Activated CD4-positive, alpha-beta T cell treated with anti-CD3 and anti-CD28 coated beads for 36 hours (primary cell): Measurements from ENCODE around the gene CYLD. TPM values are rescaled to one million over a fixed set of nuclear protein-coding genes. Genes with fewer than 3 reads are reported as not detected.

Experiments
- ATAC-seq: fragments of 200-7000 bp; cut with Tn5 transposase; one replicate; pipeline ENCODE4 v1.10.0; 2021; ENCODE audit warnings: mild to moderate bottlenecking, moderate library complexity
- CTCF ChIA-PET: fragments of 350-600 bp; sonication (Branson Sonifier 250); formaldehyde crosslinking; loops from one replicate; lab custom pipeline; 2021; ENCODE audit warnings: antibody characterized with exemption; lab: Charles Lee
- POLR2A ChIA-PET: fragments of 350-600 bp; sonication (Branson Sonifier 250); formaldehyde crosslinking; loops from one replicate; lab custom pipeline; 2021; ENCODE audit warnings: antibody characterized with exemption, inconsistent platforms; lab: Charles Lee
- DNase-seq: peaks from one replicate; pipeline ENCODE4 v3.0.0-alpha.2; 2020
- H3K27ac Mint-ChIP-seq: one replicate; pipeline ENCODE4 v1.8.0; 2021; ENCODE audit warnings: mixed read lengths
- H3K27me3 Mint-ChIP-seq: one replicate; pipeline ENCODE4 v1.8.0; 2021; ENCODE audit warnings: mixed read lengths
- H3K36me3 Mint-ChIP-seq: one replicate; pipeline ENCODE4 v1.8.0; 2021; ENCODE audit warnings: low read depth, mixed read lengths
- H3K4me1 Mint-ChIP-seq: one replicate; pipeline ENCODE4 v1.8.0; 2021; ENCODE audit warnings: mixed read lengths
- H3K4me3 Mint-ChIP-seq: one replicate; pipeline ENCODE4 v1.8.0; 2021; ENCODE audit warnings: mild to moderate bottlenecking, moderate library complexity, mixed read lengths
- H3K9me3 Mint-ChIP-seq: one replicate; pipeline ENCODE4 v1.8.0; 2021; ENCODE audit warnings: low read depth, mixed read lengths
- intact Hi-C, 2 experiments: fragments of 100-400 bp; cut with DNase I in 1 of 2; cut with micrococcal nuclease in 1 of 2; formaldehyde crosslinking; loops; one replicate each; pipeline versions ENCODE4 v1.14.2 to v1.15.1; 2022 to 2024; cut with DNase I, micrococcal nuclease
- total RNA-seq, 2 experiments: library from RNA; stranded (reverse); gene quantifications; one replicate each; pipeline ENCODE4 v1.2.3, GENCODE V29; 2021

CYLD gene
- total RNA-seq, 2 experiments from 2014 or later: 72.4 to 92.8 TPM

DNA sequence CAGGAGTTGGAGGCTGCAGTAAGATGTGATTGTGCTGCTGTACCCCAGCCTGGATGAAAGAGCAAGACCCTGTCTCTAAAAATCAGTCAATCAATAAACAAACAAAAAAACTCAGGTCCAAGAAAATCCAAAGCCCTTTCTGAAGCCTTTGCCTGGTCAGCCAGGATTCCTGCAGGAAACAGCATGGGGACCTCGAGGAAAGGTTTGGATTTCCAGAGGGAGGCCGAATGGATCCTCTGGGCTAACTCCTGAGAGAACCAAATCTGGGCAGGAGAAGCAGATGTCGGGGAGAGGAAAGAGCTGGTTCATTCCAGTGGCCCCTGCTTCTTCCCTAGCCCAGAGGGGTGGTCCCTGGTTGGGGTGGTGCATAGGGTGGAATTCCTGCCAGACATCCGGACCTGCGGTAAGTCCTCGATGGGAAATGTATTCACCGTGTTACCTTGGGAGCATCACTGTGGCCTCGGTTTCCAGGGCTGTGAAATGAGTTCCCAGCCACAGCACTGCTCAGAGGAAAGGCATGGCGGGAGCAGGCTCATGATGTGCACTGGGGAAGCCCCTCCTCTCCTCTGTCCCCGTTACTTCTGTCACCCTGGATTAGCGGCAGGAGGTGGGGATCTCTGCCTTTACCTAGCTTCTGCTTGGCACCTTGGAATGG is 75.1 kb downstream of the CYLD start:
- Mint-ChIP-seq H3K9me3 (no peaks in the 10 kb centered on the region), H3K36me3 (no peaks in the 10 kb centered on the region), H3K27ac (no peak overlapping the region), H3K4me1 (no peaks in the 10 kb centered on the region), H3K27me3 (no peaks in the 10 kb centered on the region), H3K4me3 (no peak overlapping the region)
- intact Hi-C loops: no loop called here
- DNase-seq (no peak), ATAC-seq (no peak)
- POLR2A ChIA-PET: no interaction called here
- CTCF ChIA-PET: interaction anchor here (3.3 kb wide), 1 partner anchor 11 kb away, joined by 25 read pairs; no protein-coding TSS in a partner anchor

DNA sequence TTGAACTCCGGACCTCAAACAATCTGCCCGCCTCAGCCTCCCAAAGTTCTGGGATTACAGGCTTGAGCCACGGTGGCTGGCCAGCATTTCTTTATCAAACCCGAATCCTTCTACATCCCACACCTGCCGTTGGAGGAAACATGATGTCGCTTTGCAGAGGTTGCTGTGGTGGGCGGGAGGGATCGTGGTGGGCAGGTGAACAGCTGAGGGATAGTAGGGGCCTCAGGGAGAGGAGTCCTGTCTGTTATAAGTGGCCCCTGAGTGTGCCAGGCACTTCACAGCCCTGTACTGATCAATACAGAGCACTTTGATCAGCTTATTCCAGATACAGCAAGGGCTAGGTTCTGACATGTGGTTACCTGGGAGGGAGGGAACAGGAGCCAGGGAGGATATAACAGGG is 76.5 kb downstream of the CYLD start:
- H3K4me3 Mint-ChIP-seq: no peak overlapping the region
- H3K4me1 Mint-ChIP-seq: no peaks in the 10 kb centered on the region
- DNase-seq (no peak), ATAC-seq (no peak)
- POLR2A ChIA-PET: no interaction called here
- H3K9me3 Mint-ChIP-seq: no peaks in the 10 kb centered on the region
- no peaks in the 10 kb centered on the region for H3K27me3 Mint-ChIP-seq
- H3K27ac Mint-ChIP-seq: no peak overlapping the region
- CTCF ChIA-PET: no interaction called here
- intact Hi-C loops: no loop called here
- H3K36me3 Mint-ChIP-seq: no peaks in the 10 kb centered on the region

DNA sequence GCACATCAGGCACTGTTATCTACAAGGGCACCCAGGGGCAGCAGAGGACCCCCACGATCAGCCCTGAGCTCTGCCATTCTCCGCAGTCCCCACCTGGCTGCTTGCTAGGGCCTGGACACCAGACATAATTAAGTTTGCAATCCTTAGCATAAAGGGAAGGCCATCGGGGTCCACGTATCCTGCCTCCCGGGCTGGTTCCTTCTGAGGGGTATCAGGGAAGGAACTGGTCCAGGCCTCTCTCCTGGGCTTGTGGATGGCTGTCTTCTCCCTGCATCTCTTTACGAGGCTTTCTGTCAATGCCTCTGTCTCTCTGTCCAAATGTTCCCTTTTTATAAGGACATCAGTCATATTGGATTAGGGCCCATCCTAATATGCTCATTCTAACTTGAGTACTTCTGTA is 77.8 kb downstream of the CYLD start:
- DNase-seq: no peak
- no peak overlapping the region for H3K4me3 Mint-ChIP-seq
- ChIA-PET POLR2A (no interaction called here), CTCF (no interaction called here)
- H3K4me1 Mint-ChIP-seq: no peaks in the 10 kb centered on the region
- H3K27me3 Mint-ChIP-seq: peaks cover 6% of the 10 kb centered on the region
- intact Hi-C loops: no loop called here
- no peak overlapping the region for H3K27ac Mint-ChIP-seq
- H3K9me3 Mint-ChIP-seq: no peaks in the 10 kb centered on the region
- ATAC-seq: no peak
- no peaks in the 10 kb centered on the region for H3K36me3 Mint-ChIP-seq

DNA sequence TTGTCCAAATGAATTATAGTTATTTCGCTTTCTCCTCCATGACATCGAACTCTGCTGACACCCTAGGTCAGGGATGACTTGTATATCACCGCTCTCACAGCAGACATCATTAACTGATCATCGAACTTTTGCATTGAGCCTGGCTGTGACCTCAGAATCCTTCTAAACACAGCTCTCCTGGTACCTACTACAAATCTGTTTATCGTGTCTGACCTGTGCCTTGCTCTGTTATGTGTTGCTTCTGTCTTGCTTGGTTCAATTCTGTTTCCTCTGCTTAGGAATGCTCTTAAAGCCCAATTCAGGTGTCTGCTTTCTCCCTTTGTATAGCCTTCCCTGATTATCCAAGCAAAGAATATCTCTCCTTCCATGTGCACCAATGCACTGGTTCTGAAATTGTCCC is 78.3 kb downstream of the CYLD start:
- H3K9me3 Mint-ChIP-seq: no peaks in the 10 kb centered on the region
- ChIA-PET CTCF (interaction anchor here (0.7 to 1.4 kb wide), 2 partner anchors 9 to 42 kb away, joined by 3 to 6 read pairs; no protein-coding TSS in a partner anchor), POLR2A (no interaction called here)
- H3K27me3 Mint-ChIP-seq: peaks cover 6% of the 10 kb centered on the region
- DNase-seq: no peak
- no peak overlapping the region for H3K4me3 Mint-ChIP-seq
- no peak overlapping the region for H3K27ac Mint-ChIP-seq
- H3K36me3 Mint-ChIP-seq: no peaks in the 10 kb centered on the region
- no peak for ATAC-seq
- H3K4me1 Mint-ChIP-seq: no peaks in the 10 kb centered on the region
- intact Hi-C loops: no loop called here

DNA sequence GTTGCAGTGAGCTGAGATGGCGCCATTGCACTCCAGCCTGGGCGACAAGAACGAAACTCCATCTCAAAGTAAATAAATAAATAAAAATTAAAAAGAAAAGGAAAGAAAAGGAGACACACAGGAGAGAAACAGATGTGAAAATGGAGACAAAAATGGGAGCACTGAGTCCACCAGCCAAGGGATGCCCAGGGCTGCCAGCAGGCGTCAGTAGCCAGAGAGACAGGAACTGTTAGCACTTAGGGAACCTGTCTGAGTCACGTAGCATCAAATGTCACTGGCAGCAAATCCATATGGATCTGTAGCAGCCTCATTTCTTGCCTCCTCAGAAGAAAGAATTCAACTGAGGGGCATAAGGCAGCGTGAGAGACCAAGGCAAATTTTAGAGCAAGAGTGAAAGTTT is 79.7 kb downstream of the CYLD start:
- Mint-ChIP-seq H3K4me3 (no peak overlapping the region), H3K27me3 (peaks cover 12% of the 10 kb centered on the region), H3K27ac (no peak overlapping the region), H3K9me3 (no peaks in the 10 kb centered on the region), H3K36me3 (no peaks in the 10 kb centered on the region), H3K4me1 (no peaks in the 10 kb centered on the region)
- ATAC-seq (no peak), DNase-seq (no peak)
- intact Hi-C loops: no loop called here
- POLR2A ChIA-PET: no interaction called here
- CTCF ChIA-PET: interaction anchor here (1.4 kb wide), 1 partner anchor 10 kb away, joined by 6 read pairs; no protein-coding TSS in a partner anchor

DNA sequence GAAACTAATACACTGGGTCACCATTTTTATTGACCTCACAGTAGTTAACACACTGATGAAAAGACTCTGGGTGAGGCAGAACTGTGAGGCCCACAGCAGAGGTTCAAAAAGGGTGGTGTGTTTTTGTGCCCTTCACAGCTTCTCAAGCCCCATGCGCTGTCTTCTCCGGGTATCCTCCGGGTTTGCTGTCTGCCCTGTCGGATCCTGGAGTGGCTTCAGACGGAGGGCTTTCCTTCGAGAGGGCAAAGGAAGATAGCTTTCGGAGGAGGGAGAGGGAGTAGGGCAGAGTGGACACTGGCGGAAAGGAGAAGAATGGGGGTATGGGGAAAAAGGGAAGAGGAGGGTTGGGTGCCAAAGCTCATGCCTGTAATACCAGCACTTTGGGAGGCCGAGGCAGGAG is 80.8 kb downstream of the CYLD start:
- no peak overlapping the region for H3K27ac Mint-ChIP-seq
- POLR2A ChIA-PET: no interaction called here
- H3K36me3 Mint-ChIP-seq: no peaks in the 10 kb centered on the region
- peaks cover 15% of the 10 kb centered on the region for H3K27me3 Mint-ChIP-seq
- H3K4me3 Mint-ChIP-seq: no peak overlapping the region
- ATAC-seq: no peak
- CTCF ChIA-PET: interaction anchor here (1.0 to 1.9 kb wide), 3 partner anchors 11 to 28 kb away, joined by 3 to 8 read pairs (median 5); no protein-coding TSS in a partner anchor
- intact Hi-C loops: no loop called here
- no peaks in the 10 kb centered on the region for H3K4me1 Mint-ChIP-seq
- H3K9me3 Mint-ChIP-seq: no peaks in the 10 kb centered on the region
- DNase-seq: no peak

DNA sequence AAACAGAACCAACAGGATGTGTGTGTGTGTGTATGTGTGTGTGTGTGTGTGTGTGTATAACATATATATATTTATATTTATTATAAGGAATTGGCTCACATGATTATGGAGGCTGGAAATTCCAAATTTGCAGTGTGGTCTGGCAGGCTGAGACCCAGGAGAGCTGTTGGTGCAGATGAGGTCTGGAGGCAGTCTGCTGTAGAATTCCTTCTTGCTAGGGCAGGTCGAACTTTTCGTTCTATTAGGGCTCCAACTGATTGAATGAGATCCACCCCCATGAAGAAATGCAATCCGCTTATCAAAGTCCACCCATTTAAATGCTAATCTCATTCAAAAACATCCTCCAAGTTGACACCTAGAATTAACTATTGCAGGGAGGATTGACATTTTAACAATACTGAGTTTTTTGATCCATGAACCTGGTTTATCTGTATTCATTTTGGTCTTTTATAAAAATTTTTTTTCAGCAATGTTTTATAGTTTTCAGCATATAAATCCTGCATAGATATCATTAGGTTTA is 85.0 kb downstream of the CYLD start:
- intact Hi-C loops: no loop called here
- DNase-seq (no peak), ATAC-seq (no peak)
- CTCF ChIA-PET: interaction anchor here (2.0 kb wide), 1 partner anchor 21 kb away, joined by 10 read pairs; no protein-coding TSS in a partner anchor
- peaks cover 17% of the 10 kb centered on the region for H3K27me3 Mint-ChIP-seq
- H3K4me3 Mint-ChIP-seq: no peak overlapping the region
- no peaks in the 10 kb centered on the region for H3K4me1 Mint-ChIP-seq
- POLR2A ChIA-PET: no interaction called here
- H3K36me3 Mint-ChIP-seq: no peaks in the 10 kb centered on the region
- H3K9me3 Mint-ChIP-seq: no peaks in the 10 kb centered on the region
- no peak overlapping the region for H3K27ac Mint-ChIP-seq

DNA sequence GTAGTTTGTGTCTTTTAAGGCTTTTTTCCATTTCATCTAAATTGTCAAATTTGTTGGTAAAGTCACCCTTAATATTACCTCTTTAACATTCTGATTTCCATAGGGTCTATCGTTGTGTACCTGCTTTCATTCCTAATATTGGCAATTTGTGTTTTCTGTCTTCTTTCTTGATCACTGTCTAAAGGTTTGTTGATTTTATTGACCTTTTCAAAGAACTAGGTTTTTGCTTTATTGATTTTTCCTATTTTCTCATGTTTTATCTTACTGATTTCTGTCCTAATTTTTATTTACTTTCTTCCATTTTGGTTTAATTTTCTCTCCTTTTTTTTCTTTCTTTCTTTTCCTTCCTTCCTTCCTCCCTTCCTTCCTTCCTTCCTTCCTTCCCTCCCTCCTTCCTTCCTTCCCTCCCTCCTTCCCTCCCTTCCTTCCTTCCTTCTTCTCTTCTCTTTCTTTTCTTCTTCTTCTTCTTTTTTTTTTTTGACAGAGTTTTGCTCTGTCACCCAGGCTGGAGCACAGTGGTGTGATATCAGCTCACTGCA is 86.3 kb downstream of the CYLD start:
- Mint-ChIP-seq H3K27me3 (peaks cover 17% of the 10 kb centered on the region), H3K27ac (no peak overlapping the region), H3K9me3 (no peaks in the 10 kb centered on the region), H3K4me1 (no peaks in the 10 kb centered on the region), H3K36me3 (no peaks in the 10 kb centered on the region), H3K4me3 (no peak overlapping the region)
- CTCF ChIA-PET: interaction anchor here (0.7 to 1.4 kb wide), 2 partner anchors 13 to 427 kb away, joined by 3 to 4 read pairs; no protein-coding TSS in a partner anchor
- no peak for DNase-seq
- POLR2A ChIA-PET: no interaction called here
- ATAC-seq: no peak
- intact Hi-C loops: no loop called here

DNA sequence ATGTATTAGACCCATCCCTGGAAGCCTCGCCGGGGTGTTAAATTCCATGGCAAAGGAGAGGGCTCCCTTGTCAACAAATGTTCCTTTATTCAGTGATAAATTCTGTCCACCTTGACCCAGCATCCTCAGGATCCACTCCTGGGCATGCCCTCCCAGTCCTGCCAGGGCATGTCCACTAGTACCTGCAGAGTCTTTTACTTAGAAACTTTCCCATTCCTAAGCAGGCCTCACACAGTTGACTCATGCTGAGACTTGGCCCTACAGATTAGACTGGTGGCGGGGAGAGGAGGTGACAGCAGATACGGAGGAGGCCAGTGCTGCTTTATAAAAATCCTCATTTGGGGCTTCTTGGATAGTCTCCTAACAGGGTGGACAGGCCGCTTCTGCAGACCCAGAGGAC is 88.8 kb downstream of the CYLD start:
- intact Hi-C loops: no loop called here
- Mint-ChIP-seq H3K36me3 (no peaks in the 10 kb centered on the region), H3K27ac (no peak overlapping the region), H3K27me3 (peaks cover 10% of the 10 kb centered on the region), H3K4me1 (no peaks in the 10 kb centered on the region), H3K4me3 (no peak overlapping the region), H3K9me3 (no peaks in the 10 kb centered on the region)
- CTCF ChIA-PET: interaction anchor here (0.6 to 1.3 kb wide), 3 partner anchors 18 to 76 kb away, joined by 3 to 4 read pairs (median 3); no protein-coding TSS in a partner anchor
- ATAC-seq (no peak), DNase-seq (no peak)
- POLR2A ChIA-PET: no interaction called here

DNA sequence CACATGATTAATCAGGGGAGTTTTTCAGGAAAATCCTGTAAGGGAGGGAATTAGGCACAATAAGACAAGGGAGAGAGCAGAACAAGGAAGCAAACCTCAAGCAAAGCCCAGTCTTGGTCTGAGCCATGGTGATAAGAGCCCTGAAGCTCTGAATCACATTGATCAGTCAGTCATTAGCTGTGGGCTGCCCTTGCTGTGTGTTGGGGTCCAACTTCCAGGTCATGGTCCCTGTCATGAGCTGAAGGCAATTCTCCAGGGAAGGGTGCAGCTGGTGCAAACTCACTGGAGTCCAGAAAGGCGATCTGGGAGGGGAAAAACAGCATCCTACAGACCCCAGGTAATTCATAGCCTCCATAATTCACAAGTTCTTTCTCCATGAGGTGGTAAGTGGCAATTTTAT is 89.9 kb downstream of the CYLD start:
- no peaks in the 10 kb centered on the region for H3K9me3 Mint-ChIP-seq
- DNase-seq: no peak
- no peak overlapping the region for H3K27ac Mint-ChIP-seq
- no peaks in the 10 kb centered on the region for H3K36me3 Mint-ChIP-seq
- H3K4me1 Mint-ChIP-seq: no peaks in the 10 kb centered on the region
- H3K4me3 Mint-ChIP-seq: no peak overlapping the region
- intact Hi-C loops: no loop called here
- peaks cover 8% of the 10 kb centered on the region for H3K27me3 Mint-ChIP-seq
- POLR2A ChIA-PET: no interaction called here
- ATAC-seq: no peak
- CTCF ChIA-PET: no interaction called here

DNA sequence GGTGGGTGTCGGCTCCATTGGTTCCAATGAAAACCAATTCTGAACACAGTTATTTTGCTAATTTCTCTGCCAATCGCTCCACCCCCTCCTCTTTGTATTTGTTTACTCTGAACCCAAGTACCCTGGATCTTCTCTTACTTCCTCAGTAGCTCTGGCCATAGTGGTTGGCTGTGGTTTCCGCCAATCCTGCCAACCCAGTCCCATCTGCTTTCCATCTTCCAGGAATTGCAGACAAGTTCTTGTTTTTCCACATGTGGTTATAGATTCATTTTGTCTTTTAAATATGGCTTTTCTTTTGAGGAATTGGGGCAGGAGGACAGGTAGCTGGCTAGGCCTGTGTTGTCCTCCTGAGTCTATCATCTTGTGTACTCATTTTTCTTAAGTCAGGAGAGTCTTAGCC is 92.0 kb downstream of the CYLD start:
- ATAC-seq: no peak
- no peak overlapping the region for H3K4me3 Mint-ChIP-seq
- H3K36me3 Mint-ChIP-seq: no peaks in the 10 kb centered on the region
- ChIA-PET CTCF (interaction anchor here (1.4 kb wide), 1 partner anchor 28 kb away, joined by 6 read pairs; no protein-coding TSS in a partner anchor), POLR2A (no interaction called here)
- H3K4me1 Mint-ChIP-seq: peaks cover 2% of the 10 kb centered on the region
- no peak overlapping the region for H3K27ac Mint-ChIP-seq
- no peak for DNase-seq
- intact Hi-C loops: no loop called here
- H3K27me3 Mint-ChIP-seq: peaks cover 6% of the 10 kb centered on the region
- no peaks in the 10 kb centered on the region for H3K9me3 Mint-ChIP-seq

DNA sequence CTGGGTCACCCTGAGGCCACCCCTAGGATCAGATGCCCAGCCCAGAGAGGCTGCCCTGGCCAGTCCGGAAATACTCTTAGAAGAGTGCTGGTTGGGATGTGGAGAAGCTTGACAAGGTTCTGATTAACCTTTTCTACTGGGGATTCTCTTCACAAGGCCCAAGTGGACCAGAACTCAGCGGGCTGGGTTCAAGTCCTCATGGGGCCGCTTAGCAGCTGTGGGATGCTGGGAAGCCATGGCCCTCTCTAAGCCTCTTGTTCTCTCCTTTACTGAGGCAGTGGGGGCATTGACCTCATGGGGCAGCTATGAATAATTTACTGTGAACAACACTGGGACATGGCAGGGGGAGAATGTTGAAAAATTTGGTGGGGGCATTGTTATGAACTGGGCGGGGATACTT is 92.8 kb downstream of the CYLD start:
- Mint-ChIP-seq H3K36me3 (no peaks in the 10 kb centered on the region), H3K27ac (no peak overlapping the region), H3K4me1 (peaks cover 2% of the 10 kb centered on the region), H3K27me3 (peaks cover 4% of the 10 kb centered on the region), H3K4me3 (no peak overlapping the region), H3K9me3 (no peaks in the 10 kb centered on the region)
- no peak for DNase-seq
- CTCF ChIA-PET: interaction anchor here (0.6 to 0.9 kb wide), 2 partner anchors 28 to 393 kb away, joined by 3 read pairs; no protein-coding TSS in a partner anchor
- no peak for ATAC-seq
- intact Hi-C loops: no loop called here
- POLR2A ChIA-PET: no interaction called here
